Esophagus muscularis mucosa (tissue), 4 donors: ENCODE measurements around the gene RYR2. TPM values are rescaled to one million over a fixed set of nuclear protein-coding genes. Genes with fewer than 3 reads are reported as not detected.

ENCODE experiments used
- DNase-seq: peaks from one replicate; pipeline ENCODE4 v3.0.0-alpha.2; 2017; ENCODE audit errors: extremely low spot score
- H3K27ac ChIP-seq, 4 donors: fragments of 200-600 bp; sonication (generic); replicated peaks in 1 of 4; 1 replicate in 3 of 4; 2 replicates in 1 of 4; pipeline ENCODE4 v1.5.1; 2016 to 2019; ENCODE audit warnings: mild to moderate bottlenecking in 1 of 4
- H3K27me3 ChIP-seq, 4 donors: fragments of 200-600 bp; sonication (generic); one replicate each; pipeline versions ENCODE4 v1.5.1 to v1.6.0; 2016 to 2019
- H3K36me3 ChIP-seq, 4 donors: fragments of 200-600 bp; sonication (generic); one replicate each; pipeline ENCODE4 v1.5.1; 2016 to 2019
- H3K4me1 ChIP-seq, 4 donors: fragments of 200-600 bp; sonication (generic); one replicate each; pipeline ENCODE4 v1.5.1; 2016 to 2019
- H3K4me3 ChIP-seq, 4 donors: fragments of 200-600 bp; sonication (generic); 1 replicate in 2 of 4; 2 replicates in 2 of 4; pipeline ENCODE4 v1.5.1; 2016 to 2019; ENCODE audit warnings: mild to moderate bottlenecking in 4 of 4, moderate library complexity in 1 of 4
- H3K9me3 ChIP-seq, 4 donors: fragments of 200-600 bp; sonication (generic); 1 replicate in 3 of 4; 2 replicates in 1 of 4; pipeline ENCODE4 v1.5.1; 2016 to 2019
- CTCF ChIP-seq, 3 experiments: fragments of 200-600 bp in 2 of 3; fragments of 450-650 bp in 1 of 3; sonication (generic) in 2 of 3; IDR thresholded peaks; one replicate each; pipeline ENCODE4 v1.5.1; 2017 to 2019; ENCODE audit warnings: antibody characterized with exemption in 3 of 3, mild to moderate bottlenecking in 2 of 3, moderate library complexity in 1 of 3
- EP300 ChIP-seq: sonication (generic); formaldehyde crosslinking; IDR thresholded peaks from one replicate; pipeline ENCODE4 v1.6.1; 2017; ENCODE audit warnings: antibody characterized with exemption
- POLR2A ChIP-seq: fragments of 450-650 bp; IDR thresholded peaks from one replicate; pipeline ENCODE4 v1.6.1; 2017; ENCODE audit warnings: antibody characterized with exemption, moderate library complexity, mild to moderate bottlenecking, low read depth
- POLR2AphosphoS5 ChIP-seq, 2 donors: sonication (generic); formaldehyde crosslinking; IDR thresholded peaks; one replicate each; pipeline ENCODE4 v1.6.1; 2017; ENCODE audit warnings: antibody characterized with exemption in 2 of 2
- WGBS: methylation state at CpG from one replicate; pipeline ENCODE4 v1.1.5; 2018; 5-methylcytosine and 5-hydroxymethylcytosine counted together
- intact Hi-C: fragments of 100-400 bp; cut with DNase I; formaldehyde crosslinking; loops from one replicate; pipeline ENCODE4 v1.15.1; 2023
- total RNA-seq, 4 donors: library from RNA; depleted of rRNA; stranded (reverse); fragments of >200 nt; gene quantifications; one replicate each; pipeline versions ENCODE4 v1.1.0 to v1.2.1, GENCODE V29; 2016

The RYR2 gene
- total RNA-seq, 4 donors from 2014 or later, result 29.8 to 56.3 (median 38.9) TPM

DNA sequence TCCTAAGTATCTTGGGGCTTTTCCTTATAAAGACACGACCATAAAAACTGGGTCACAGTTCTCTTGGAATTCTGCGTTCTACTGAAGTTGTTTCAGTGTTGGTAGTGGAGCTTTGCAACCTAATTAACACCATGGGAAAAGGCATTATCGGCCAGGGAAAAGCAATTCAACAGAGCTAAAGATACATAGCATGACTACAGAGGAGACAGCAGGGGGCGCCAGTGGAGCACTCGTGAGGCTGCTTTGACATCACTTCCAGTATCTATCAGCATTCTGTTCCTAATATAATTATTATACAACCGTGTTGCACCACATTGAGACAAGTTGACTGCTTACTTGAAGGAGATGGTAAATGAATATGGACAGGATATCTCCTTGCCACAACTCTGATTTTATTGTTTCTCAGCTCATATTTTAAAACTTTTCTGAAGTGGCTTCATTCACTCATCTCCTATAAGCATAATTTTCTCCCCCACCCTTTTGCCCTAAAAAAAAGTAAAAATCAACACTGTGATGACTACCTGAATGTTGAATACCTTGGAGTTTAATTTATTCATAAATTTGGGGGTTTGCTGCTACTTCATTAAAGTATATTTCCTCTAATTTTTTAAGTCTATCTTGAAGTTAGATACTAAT is 809.3 kb downstream of the RYR2 start:
- Histone ChIP-seq H3K27me3 (no peaks in the 10 kb centered on the region), H3K4me1 (peaks cover 0 to 9% (median 2%) of the 10 kb centered on the region in 4 donors), H3K27ac (no peak overlapping the region), H3K9me3 (no peaks in the 10 kb centered on the region), H3K36me3 (no peaks in the 10 kb centered on the region), H3K4me3 (no peak overlapping the region)
- TF ChIP-seq CTCF (IDR thresholded peaks at IDR 0.05) (peak; percentile 41 to 56 (median 50)), POLR2AphosphoS5 (IDR thresholded peaks at IDR 0.05) (no peak), EP300 (no peak), POLR2A (no peak)
- 13% methylated on average over 6 of the region's 6 CpGs for WGBS
- intact Hi-C loops, result no loop called here
- no peak for DNase-seq

- Histone ChIP-seq H3K27me3 (no peaks in the 10 kb centered on the region), H3K27ac (no peak overlapping the region), H3K4me1 (peaks cover 0 to 9% (median 2%) of the 10 kb centered on the region in 4 donors), H3K9me3 (no peaks in the 10 kb centered on the region), H3K36me3 (no peaks in the 10 kb centered on the region), H3K4me3 (no peak overlapping the region)
- no peak for DNase-seq
- TF ChIP-seq POLR2AphosphoS5 (IDR thresholded peaks at IDR 0.05) (no peak), CTCF (IDR thresholded peaks at IDR 0.05) (no peak), POLR2A (no peak), EP300 (no peak)
- 73% methylated on average over 3 of the region's 3 CpGs for WGBS
- intact Hi-C loops, result no loop called here
Measured at GRCh38 chr1:237852342-237852741, 810.4 kb downstream of the RYR2 start.

GRCh38 chr1:237857455-237857854 is 815.5 kb downstream of the RYR2 start:
- no peaks in the 10 kb centered on the region for H3K4me1 ChIP-seq
- H3K36me3 ChIP-seq, result no peaks in the 10 kb centered on the region
- WGBS, result 74% methylated on average over 7 of the region's 7 CpGs
- H3K9me3 ChIP-seq, result no peaks in the 10 kb centered on the region
- no peak overlapping the region for H3K27ac ChIP-seq
- no peak for DNase-seq
- H3K27me3 ChIP-seq, result no peaks in the 10 kb centered on the region
- H3K4me3 ChIP-seq, result no peak overlapping the region
- no peak for TF ChIP-seq POLR2A
- TF ChIP-seq EP300, result no peak
- no peak for TF ChIP-seq POLR2AphosphoS5 (IDR thresholded peaks at IDR 0.05)
- TF ChIP-seq CTCF (IDR thresholded peaks at IDR 0.05), result no peak
- intact Hi-C loops, result no loop called here

DNA sequence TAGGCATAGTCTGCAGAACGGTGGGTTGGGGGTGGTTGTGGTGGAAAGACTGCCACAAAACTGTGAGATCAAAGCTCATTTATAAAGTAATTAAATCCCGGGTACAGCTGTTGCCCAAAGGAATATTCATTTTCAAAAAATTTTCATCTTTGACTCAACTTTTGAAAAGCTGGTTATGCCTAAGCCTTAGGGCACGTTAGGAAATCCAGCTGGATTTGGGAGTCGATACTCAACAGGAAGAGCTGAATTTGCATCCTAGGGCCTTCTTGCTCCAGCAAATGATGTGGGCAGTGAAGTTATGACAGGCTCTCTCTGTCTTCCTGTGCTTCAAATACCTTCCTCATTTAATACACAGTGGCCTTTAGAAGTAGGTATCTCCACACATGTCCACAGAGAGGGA is 817.0 kb downstream of the RYR2 start:
- 82% methylated on average over 4 of the region's 4 CpGs for WGBS
- intact Hi-C loops, result no loop called here

More for the DNA sequence above, 817.0 kb downstream of the RYR2 start:
- H3K27me3 ChIP-seq, result no peaks in the 10 kb centered on the region
- no peak overlapping the region for H3K27ac ChIP-seq
- no peak for TF ChIP-seq POLR2A
- TF ChIP-seq CTCF (IDR thresholded peaks at IDR 0.05), result no peak
- TF ChIP-seq POLR2AphosphoS5 (IDR thresholded peaks at IDR 0.05), result no peak
- no peak for TF ChIP-seq EP300
- no peak for DNase-seq
- H3K4me1 ChIP-seq, result peaks cover 0 to 3% (median under 1%) of the 10 kb centered on the region in 4 donors
- H3K36me3 ChIP-seq, result no peaks in the 10 kb centered on the region
- H3K4me3 ChIP-seq, result no peak overlapping the region
- H3K9me3 ChIP-seq, result no peaks in the 10 kb centered on the region
